MG63 (cell line): ENCODE results near the gene HERC4. TPM values are rescaled to one million over a fixed set of nuclear protein-coding genes. Genes with fewer than 3 reads are reported as not detected.

Source experiments
- DNase-seq: peaks from one replicate; pipeline ENCODE4 v3.0.0-alpha.2; 2020
- H3K27me3 ChIP-seq: fragments of 250-450 bp; sonication (Bioruptor Pico); 2 replicates; pipeline ENCODE4 v1.5.1; 2020; ENCODE audit warnings: mild to moderate bottlenecking, moderate library complexity
- H3K36me3 ChIP-seq: fragments of 250-450 bp; sonication (Bioruptor Pico); 2 replicates; pipeline ENCODE4 v1.5.1; 2020; ENCODE audit warnings: mild to moderate bottlenecking, moderate library complexity
- H3K4me3 ChIP-seq: fragments of 250-450 bp; sonication (Bioruptor Pico); 2 replicates; pipeline ENCODE4 v1.5.1; 2020; ENCODE audit warnings: mild to moderate bottlenecking, moderate library complexity
- H3K9me3 ChIP-seq: fragments of 250-450 bp; sonication (Bioruptor Pico); 2 replicates; pipeline ENCODE4 v1.5.1; 2020; ENCODE audit warnings: mild to moderate bottlenecking, moderate library complexity
- total RNA-seq: library from RNA; depleted of rRNA; stranded (reverse); fragments of >200 nt; shearing (Covaris generic); gene quantifications from 2 replicates; pipeline ENCODE4 v1.2.3, GENCODE V29; 2014; ENCODE audit warnings: low replicate concordance

Gene HERC4
- total RNA-seq, 1 experiment from 2014 or later: 129 TPM

DNA sequence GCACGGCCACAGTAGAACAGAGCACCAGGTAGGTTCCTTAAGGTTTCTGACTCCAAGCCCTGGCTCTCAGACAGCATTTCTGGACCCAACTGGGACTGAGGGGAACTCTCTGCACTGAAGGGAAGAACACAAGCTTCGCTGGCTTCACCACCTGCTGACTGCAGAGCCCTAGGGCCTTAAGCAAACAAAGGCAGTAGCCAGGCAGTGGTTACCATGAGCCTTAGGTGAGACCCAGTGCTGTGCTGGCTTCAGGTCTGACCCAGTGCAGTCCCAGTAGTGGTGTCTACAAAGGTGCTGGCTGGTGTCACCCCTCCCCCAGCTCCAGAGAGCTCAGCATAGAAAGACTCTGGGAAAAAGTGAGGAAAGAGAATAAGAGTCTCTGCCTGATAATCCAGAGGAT is 131.2 kb downstream of the HERC4 start:
- H3K27me3 ChIP-seq: no peaks in the 10 kb centered on the region
- no peak for DNase-seq
- H3K36me3 ChIP-seq: peaks cover 93% of the 10 kb centered on the region
- no peaks in the 10 kb centered on the region for H3K9me3 ChIP-seq
- H3K4me3 ChIP-seq: no peak overlapping the region

GRCh38 chr10:67936416-67936815 is 138.7 kb downstream of the HERC4 start:
- no peaks in the 10 kb centered on the region for H3K9me3 ChIP-seq
- no peak for DNase-seq
- no peaks in the 10 kb centered on the region for H3K27me3 ChIP-seq
- H3K4me3 ChIP-seq: no peak overlapping the region
- peaks cover 95% of the 10 kb centered on the region for H3K36me3 ChIP-seq

DNA sequence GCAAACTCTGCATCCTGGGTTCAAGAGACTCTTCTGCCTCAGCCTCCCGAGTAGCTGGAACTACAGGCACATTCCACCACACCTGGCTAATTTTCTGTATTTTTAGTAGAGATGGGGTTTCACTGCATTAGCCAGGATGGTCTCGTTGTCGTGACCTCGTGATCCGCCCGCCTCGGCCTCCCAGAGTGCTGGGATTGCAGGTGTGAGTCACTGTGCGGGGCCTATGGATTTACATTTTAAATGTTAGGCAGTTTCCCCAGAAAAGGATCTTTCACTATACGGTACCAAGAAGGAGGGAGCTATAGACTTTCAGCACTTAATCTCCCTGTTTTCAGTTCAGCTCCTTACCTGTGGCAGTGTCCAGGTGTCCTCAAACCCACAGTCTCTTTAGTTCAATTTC is 139.9 kb downstream of the HERC4 start:
- H3K4me3 ChIP-seq: no peak overlapping the region
- no peaks in the 10 kb centered on the region for H3K27me3 ChIP-seq
- H3K36me3 ChIP-seq: peaks cover 95% of the 10 kb centered on the region
- H3K9me3 ChIP-seq: no peaks in the 10 kb centered on the region
- no peak for DNase-seq

- Histone ChIP-seq H3K36me3 (peaks cover 97% of the 10 kb centered on the region), H3K9me3 (no peaks in the 10 kb centered on the region), H3K4me3 (no peak overlapping the region), H3K27me3 (no peaks in the 10 kb centered on the region)
- no peak for DNase-seq
Measured at GRCh38 chr10:67934336-67934735, 140.7 kb downstream of the HERC4 start.

DNA sequence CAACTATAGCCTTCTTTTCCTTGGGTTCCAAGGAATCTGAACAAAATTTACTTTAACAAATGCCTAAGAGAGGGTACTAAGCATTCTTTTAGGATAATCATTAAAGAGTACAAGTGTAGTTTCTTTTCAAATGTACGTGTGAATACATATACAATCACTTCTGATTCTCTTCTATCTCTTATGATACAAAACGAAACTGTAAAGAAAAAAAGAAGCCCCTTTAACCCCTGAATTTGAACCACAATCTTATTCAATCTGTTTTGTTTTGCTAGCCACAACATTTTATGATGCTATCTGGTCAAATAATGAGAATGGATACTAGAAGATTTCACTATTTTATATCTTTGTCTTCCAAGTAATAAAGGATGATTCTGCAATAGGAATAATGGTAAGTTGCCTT is 141.9 kb downstream of the HERC4 start:
- H3K36me3 ChIP-seq: peaks cover 95% of the 10 kb centered on the region
- no peak for DNase-seq
- H3K9me3 ChIP-seq: no peaks in the 10 kb centered on the region
- no peaks in the 10 kb centered on the region for H3K27me3 ChIP-seq
- H3K4me3 ChIP-seq: no peak overlapping the region

DNA sequence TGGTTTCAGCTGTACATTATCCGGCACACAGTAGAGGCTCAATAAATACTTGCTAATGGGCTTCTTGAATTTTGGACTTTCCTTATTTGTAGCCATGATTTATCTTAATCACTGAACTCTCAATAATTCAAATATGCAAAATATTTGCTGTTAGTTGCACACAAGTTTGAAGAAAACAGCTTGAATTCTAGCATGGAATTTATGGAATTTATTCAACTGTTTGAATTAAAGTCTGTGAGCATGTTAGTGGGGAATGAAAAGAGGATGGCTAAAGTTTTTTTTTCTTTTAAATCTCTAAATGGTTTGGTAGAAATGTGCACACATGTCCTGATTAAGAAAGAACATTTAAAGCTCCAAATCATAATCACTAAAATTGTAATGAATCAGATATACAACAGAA is 148.1 kb downstream of the HERC4 start:
- H3K4me3 ChIP-seq: no peak overlapping the region
- H3K9me3 ChIP-seq: no peaks in the 10 kb centered on the region
- peaks cover 81% of the 10 kb centered on the region for H3K36me3 ChIP-seq
- no peaks in the 10 kb centered on the region for H3K27me3 ChIP-seq
- no peak for DNase-seq

GRCh38 chr10:67925449-67926005 is 149.6 kb downstream of the HERC4 start:
- Histone ChIP-seq H3K27me3 (no peaks in the 10 kb centered on the region), H3K9me3 (no peaks in the 10 kb centered on the region), H3K4me3 (no peak overlapping the region), H3K36me3 (peaks cover 81% of the 10 kb centered on the region)
- DNase-seq: peak; percentile 82

DNA sequence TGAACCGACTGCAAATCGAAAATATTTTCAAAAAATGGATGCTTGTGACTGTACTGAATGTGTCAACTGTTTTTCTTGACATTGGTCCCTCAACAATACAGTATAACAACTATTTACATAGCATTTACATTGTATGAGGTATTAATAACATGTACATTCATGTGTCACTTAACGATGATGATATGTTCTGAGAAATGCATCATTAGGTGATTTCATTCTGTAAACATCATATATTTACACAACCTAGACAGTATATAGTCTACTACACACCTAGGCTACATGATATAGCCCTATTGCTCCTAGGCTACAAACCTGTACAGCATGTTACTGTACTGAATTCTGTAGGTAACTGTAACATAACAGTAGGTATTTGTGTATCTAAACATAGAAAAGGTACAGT is 150.9 kb downstream of the HERC4 start:
- Histone ChIP-seq H3K9me3 (no peaks in the 10 kb centered on the region), H3K27me3 (no peaks in the 10 kb centered on the region), H3K36me3 (peaks cover 76% of the 10 kb centered on the region), H3K4me3 (no peak overlapping the region)
- no peak for DNase-seq

DNA sequence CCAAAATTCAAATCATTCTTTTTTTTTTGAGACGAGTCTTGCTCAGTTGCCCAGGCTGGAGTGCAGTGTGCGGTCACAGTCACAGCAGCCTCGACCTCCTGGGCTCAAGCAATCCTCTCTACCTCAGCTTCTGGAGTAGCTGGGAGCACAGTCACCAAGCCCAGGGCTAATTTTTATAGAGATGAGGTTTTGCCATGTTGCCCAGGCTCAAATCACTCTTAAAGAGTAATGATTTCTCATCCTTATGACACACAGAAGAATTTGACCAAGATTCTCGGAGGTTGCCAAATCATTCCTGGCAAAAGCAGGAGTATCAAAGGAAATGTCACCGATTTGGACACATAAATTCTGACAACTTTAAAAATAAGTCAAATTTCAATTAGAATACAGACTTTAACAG is 151.5 kb downstream of the HERC4 start:
- peaks cover 76% of the 10 kb centered on the region for H3K36me3 ChIP-seq
- DNase-seq: peak; percentile 71
- H3K9me3 ChIP-seq: no peaks in the 10 kb centered on the region
- H3K27me3 ChIP-seq: no peaks in the 10 kb centered on the region
- H3K4me3 ChIP-seq: no peak overlapping the region

GRCh38 chr10:67921065-67921464 is 154.0 kb downstream of the HERC4 start:
- H3K4me3 ChIP-seq: no peak overlapping the region
- H3K36me3 ChIP-seq: peaks cover 81% of the 10 kb centered on the region
- no peaks in the 10 kb centered on the region for H3K9me3 ChIP-seq
- no peaks in the 10 kb centered on the region for H3K27me3 ChIP-seq
- no peak for DNase-seq

- peaks cover 84% of the 10 kb centered on the region for H3K36me3 ChIP-seq
- no peaks in the 10 kb centered on the region for H3K9me3 ChIP-seq
- DNase-seq: no peak
- no peak overlapping the region for H3K4me3 ChIP-seq
- no peaks in the 10 kb centered on the region for H3K27me3 ChIP-seq
Measured at GRCh38 chr10:67917679-67918078, 157.4 kb downstream of the HERC4 start.

- DNase-seq: no peak
- Histone ChIP-seq H3K36me3 (peaks cover 84% of the 10 kb centered on the region), H3K27me3 (no peaks in the 10 kb centered on the region), H3K9me3 (no peaks in the 10 kb centered on the region), H3K4me3 (no peak overlapping the region)
Measured at GRCh38 chr10:67917169-67917568, 157.9 kb downstream of the HERC4 start.

- Histone ChIP-seq H3K4me3 (no peak overlapping the region), H3K36me3 (peaks cover 74% of the 10 kb centered on the region), H3K9me3 (no peaks in the 10 kb centered on the region), H3K27me3 (no peaks in the 10 kb centered on the region)
- DNase-seq: no peak
Measured at GRCh38 chr10:67914777-67915340, 160.2 kb downstream of the HERC4 start.

GRCh38 chr10:67912331-67912946 is 162.6 kb downstream of the HERC4 start:
- DNase-seq: no peak
- no peaks in the 10 kb centered on the region for H3K27me3 ChIP-seq
- peaks cover 78% of the 10 kb centered on the region for H3K36me3 ChIP-seq
- H3K4me3 ChIP-seq: no peak overlapping the region
- no peaks in the 10 kb centered on the region for H3K9me3 ChIP-seq

GRCh38 chr10:67903581-67903980 is 171.5 kb downstream of the HERC4 start:
- Histone ChIP-seq H3K4me3 (no peak overlapping the region), H3K27me3 (no peaks in the 10 kb centered on the region), H3K36me3 (peaks cover 72% of the 10 kb centered on the region), H3K9me3 (no peaks in the 10 kb centered on the region)
- no peak for DNase-seq

- DNase-seq: no peak
- no peaks in the 10 kb centered on the region for H3K9me3 ChIP-seq
- H3K36me3 ChIP-seq: peaks cover 80% of the 10 kb centered on the region
- H3K27me3 ChIP-seq: no peaks in the 10 kb centered on the region
- H3K4me3 ChIP-seq: no peak overlapping the region
Measured at GRCh38 chr10:67893637-67894036, 181.4 kb downstream of the HERC4 start.

DNA sequence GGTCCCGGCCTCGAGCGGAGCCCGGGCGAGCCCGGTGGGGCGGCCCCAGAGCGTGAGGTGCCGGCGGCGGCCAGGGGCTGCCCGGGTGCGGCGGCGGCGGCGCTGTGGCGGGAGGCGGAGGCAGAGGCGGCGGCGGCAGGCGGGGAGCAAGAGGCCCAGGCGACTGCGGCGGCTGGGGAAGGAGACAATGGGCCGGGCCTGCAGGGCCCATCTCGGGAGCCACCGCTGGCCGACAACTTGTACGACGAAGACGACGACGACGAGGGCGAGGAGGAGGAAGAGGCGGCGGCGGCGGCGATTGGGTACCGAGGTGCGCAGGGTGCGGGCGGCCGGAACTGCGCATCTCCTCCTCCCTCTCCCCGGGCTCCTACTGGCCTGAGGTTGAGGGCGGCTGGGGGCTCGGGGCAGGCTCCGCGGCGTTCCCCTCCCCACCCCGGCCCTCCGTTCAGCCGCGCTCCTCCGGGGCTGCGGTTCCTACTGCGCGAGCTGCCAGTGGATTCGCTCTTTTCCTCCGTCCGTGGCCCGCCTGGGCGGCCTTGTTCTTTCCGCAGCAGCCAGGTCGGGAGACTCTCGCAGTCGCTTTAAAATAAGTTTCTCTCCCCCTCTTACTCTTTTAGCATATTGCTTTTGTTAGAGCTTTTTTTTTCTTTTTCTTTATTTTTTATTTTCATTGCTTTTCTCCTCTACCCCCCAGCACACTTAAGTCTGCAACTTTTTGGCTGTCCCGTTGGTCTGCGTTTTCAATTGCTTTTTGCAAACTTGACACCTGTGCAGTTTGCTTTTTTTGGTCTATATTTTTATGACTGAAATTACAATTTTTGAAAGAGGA is 190.0 kb downstream of the HERC4 start:
- Histone ChIP-seq H3K4me3 (peak overlapping the region; percentile 65), H3K9me3 (no peaks in the 10 kb centered on the region), H3K36me3 (peaks cover 32% of the 10 kb centered on the region), H3K27me3 (no peaks in the 10 kb centered on the region)
- peak; percentile 84 for DNase-seq
